ENCODE measurements around the gene FAN1. TPM values are rescaled to one million over a fixed set of nuclear protein-coding genes. Genes with fewer than 3 reads are reported as not detected.

FAN1 gene
- 10 to 100 TPM in 3 of 4 donors, 1 to 10 TPM in 1; 8.2 to 22.3 (median 18.2) TPM for total RNA-seq

- peak within 1 kb of the TSS; percentile 33 to 81 (median 74) for H3K27ac ChIP-seq
- H3K9me3 ChIP-seq, result no peaks in the 10 kb centered on the region
- no peaks in the 10 kb centered on the region for H3K27me3 ChIP-seq
- H3K4me3 ChIP-seq, result peak within 1 kb of the TSS; percentile 59 to 90 (median 78)
- H3K36me3 ChIP-seq, result no peaks in the 10 kb centered on the region
- DNase-seq, result peak; percentile 77 to 94 (median 93)
- TF ChIP-seq CTCF (IDR thresholded peaks at IDR 0.05) (peak in 1 of 6 experiments; percentile 12), POLR2A (IDR thresholded peaks at IDR 0.05) (peak; percentile 41 to 66)
- H3K4me1 ChIP-seq, result peaks cover 0 to 5% (median 3%) of the 10 kb centered on the region in 4 donors
Observed at GRCh38 chr15:30903497-30904187, at the start of gene FAN1. Gene FAN1 (plus strand): TSS chr15:30903915. CDS start chr15:30904664, 749 bp downstream.

GRCh38 chr15:30859091-30859874, 44.4 kb upstream of the FAN1 start:
- H3K4me1 ChIP-seq, result no peaks in the 10 kb centered on the region
- no peaks in the 10 kb centered on the region for H3K36me3 ChIP-seq
- DNase-seq, result peak in 1 of 3 donors; percentile 57
- TF ChIP-seq POLR2A (IDR thresholded peaks at IDR 0.05) (no peak), CTCF (IDR thresholded peaks at IDR 0.05) (peak in 5 of 6 experiments; percentile 39 to 65 (median 51))
- H3K27ac ChIP-seq, result no peak overlapping the region
- no peaks in the 10 kb centered on the region for H3K9me3 ChIP-seq
- no peaks in the 10 kb centered on the region for H3K27me3 ChIP-seq
- no peak overlapping the region for H3K4me3 ChIP-seq

- Histone ChIP-seq H3K4me1 (no peaks in the 10 kb centered on the region), H3K4me3 (no peak overlapping the region), H3K27me3 (no peaks in the 10 kb centered on the region), H3K36me3 (no peaks in the 10 kb centered on the region), H3K27ac (peak overlapping the region in 1 of 4 donors; percentile 62), H3K9me3 (no peaks in the 10 kb centered on the region)
- TF ChIP-seq CTCF (IDR thresholded peaks at IDR 0.05) (no peak), POLR2A (IDR thresholded peaks at IDR 0.05) (no peak)
- no peak for DNase-seq
Observed at GRCh38 chr15:30865257-30865656, 38.5 kb upstream of the FAN1 start.

- H3K4me1 ChIP-seq, result no peaks in the 10 kb centered on the region
Observed at GRCh38 chr15:30870681-30871080, 33.0 kb upstream of the FAN1 start.

GRCh38 chr15:30872341-30872748, 31.4 kb upstream of the FAN1 start:
- H3K27me3 ChIP-seq, result no peaks in the 10 kb centered on the region
- H3K9me3 ChIP-seq, result no peaks in the 10 kb centered on the region
- H3K4me3 ChIP-seq, result no peak overlapping the region
- H3K36me3 ChIP-seq, result no peaks in the 10 kb centered on the region
- H3K27ac ChIP-seq, result no peak overlapping the region
- DNase-seq, result no peak
- no peaks in the 10 kb centered on the region for H3K4me1 ChIP-seq
- TF ChIP-seq POLR2A (IDR thresholded peaks at IDR 0.05) (no peak), CTCF (IDR thresholded peaks at IDR 0.05) (no peak)

More at GRCh38 chr15:30870681-30871080, 33.0 kb upstream of the FAN1 start:
- Histone ChIP-seq H3K27ac (no peak overlapping the region), H3K9me3 (no peaks in the 10 kb centered on the region), H3K4me3 (no peak overlapping the region), H3K27me3 (no peaks in the 10 kb centered on the region), H3K36me3 (no peaks in the 10 kb centered on the region)
- TF ChIP-seq CTCF (IDR thresholded peaks at IDR 0.05) (no peak), POLR2A (IDR thresholded peaks at IDR 0.05) (no peak)
- DNase-seq, result no peak
